OCI-LY3 (cell line): ENCODE results near the gene MYL6.

ENCODE experiments used
- H2AFZ ChIP-seq: fragments of 200-600, 300-600 bp; shearing (Covaris generic); 2 replicates; pipeline ENCODE4 v1.6.0; 2014; ENCODE audit warnings: antibody characterized with exemption, low read depth, low read length
- H3K27ac ChIP-seq: fragments of 200-600, 300-600 bp; sonication (generic); 2 replicates; pipeline ENCODE4 v1.5.1; 2014; ENCODE audit warnings: mild to moderate bottlenecking, low read length, moderate library complexity, mixed read lengths
- H3K27me3 ChIP-seq: fragments of 200-600, 300-600 bp; sonication (generic); 2 replicates; pipeline ENCODE4 v1.6.1; 2014; ENCODE audit warnings: low read depth, low read length, mixed read lengths
- H3K36me3 ChIP-seq: fragments of 200-600, 300-600 bp; sonication (generic); replicated peaks from 2 replicates; pipeline ENCODE3; 2014; ENCODE audit warnings: low read depth, low read length, mixed read lengths
- H3K4me1 ChIP-seq: fragments of 300-600, 200-600 bp; sonication (generic); 2 replicates; pipeline ENCODE4 v1.6.1; 2014; ENCODE audit warnings: low read length, mixed read lengths
- H3K4me2 ChIP-seq: fragments of 200-600, 300-600 bp; sonication (generic); 2 replicates; pipeline ENCODE4 v1.6.1; 2014; ENCODE audit warnings: low read length, mixed read lengths
- H3K4me3 ChIP-seq: fragments of 300-600, 200-600 bp; sonication (generic); 2 replicates; pipeline ENCODE4 v1.5.1; 2014; ENCODE audit warnings: antibody characterized with exemption, mild to moderate bottlenecking, low read length, moderate library complexity
- H3K79me2 ChIP-seq: fragments of 300-600, 200-600 bp; shearing (Covaris generic); 2 replicates; pipeline ENCODE4 v1.6.1; 2014; ENCODE audit warnings: mild to moderate bottlenecking, low read length, mixed read lengths
- H3K9ac ChIP-seq: fragments of 300-600, 200-600 bp; shearing (Covaris generic); 2 replicates; pipeline ENCODE4 v1.6.0; 2014; ENCODE audit warnings: mild to moderate bottlenecking, low read length, moderate library complexity
- H3K9me3 ChIP-seq: fragments of 200-600, 300-600 bp; shearing (Covaris generic); 2 replicates; pipeline ENCODE4 v1.6.1; 2014; ENCODE audit warnings: low read length, mixed read lengths; ENCODE audit not compliant: insufficient read depth
- H4K20me1 ChIP-seq: fragments of 200-600, 300-600 bp; sonication (generic); 2 replicates; pipeline ENCODE4 v1.6.1; 2016; ENCODE audit warnings: low read length, mixed read lengths; ENCODE audit not compliant: insufficient read depth
- EZH2phosphoT487 ChIP-seq: fragments of 200-600 bp; shearing (Covaris generic); IDR thresholded peaks from 2 replicates; pipeline ENCODE4 v1.6.1; 2018; ENCODE audit warnings: antibody characterized with exemption, mixed run types, low read depth
- TF ChIP-seq, protein P1 (sequence below): fragments of 200-600, 300-600 bp; sonication (generic); IDR thresholded peaks from 2 replicates; pipeline ENCODE4 v1.5.1; 2014; ENCODE audit warnings: antibody characterized with exemption, low read length, low read depth

MYL6 gene

GRCh38 chr12:56134897-56135296 lies 23.3 kb upstream of the MYL6 start:
- Histone ChIP-seq H3K4me3 (no peak overlapping the region), H3K4me2 (no peak overlapping the region), H3K9me3 (no peaks in the 10 kb centered on the region), H3K9ac (no peak overlapping the region), H3K4me1 (no peaks in the 10 kb centered on the region), H3K27ac (no peak overlapping the region), H3K79me2 (no peaks in the 10 kb centered on the region), H3K36me3 (peaks cover 61% of the 10 kb centered on the region), H3K27me3 (no peaks in the 10 kb centered on the region), H2AFZ (no peak overlapping the region), H4K20me1 (no peaks in the 10 kb centered on the region)
- TF ChIP-seq, protein P1, sequence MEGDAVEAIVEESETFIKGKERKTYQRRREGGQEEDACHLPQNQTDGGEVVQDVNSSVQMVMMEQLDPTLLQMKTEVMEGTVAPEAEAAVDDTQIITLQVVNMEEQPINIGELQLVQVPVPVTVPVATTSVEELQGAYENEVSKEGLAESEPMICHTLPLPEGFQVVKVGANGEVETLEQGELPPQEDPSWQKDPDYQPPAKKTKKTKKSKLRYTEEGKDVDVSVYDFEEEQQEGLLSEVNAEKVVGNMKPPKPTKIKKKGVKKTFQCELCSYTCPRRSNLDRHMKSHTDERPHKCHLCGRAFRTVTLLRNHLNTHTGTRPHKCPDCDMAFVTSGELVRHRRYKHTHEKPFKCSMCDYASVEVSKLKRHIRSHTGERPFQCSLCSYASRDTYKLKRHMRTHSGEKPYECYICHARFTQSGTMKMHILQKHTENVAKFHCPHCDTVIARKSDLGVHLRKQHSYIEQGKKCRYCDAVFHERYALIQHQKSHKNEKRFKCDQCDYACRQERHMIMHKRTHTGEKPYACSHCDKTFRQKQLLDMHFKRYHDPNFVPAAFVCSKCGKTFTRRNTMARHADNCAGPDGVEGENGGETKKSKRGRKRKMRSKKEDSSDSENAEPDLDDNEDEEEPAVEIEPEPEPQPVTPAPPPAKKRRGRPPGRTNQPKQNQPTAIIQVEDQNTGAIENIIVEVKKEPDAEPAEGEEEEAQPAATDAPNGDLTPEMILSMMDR = no peak
- TF ChIP-seq EZH2phosphoT487 = no peak

- H3K4me1 ChIP-seq = no peaks in the 10 kb centered on the region
- TF ChIP-seq, protein P1 = no peak
- TF ChIP-seq EZH2phosphoT487 = no peak
- H3K4me3 ChIP-seq = no peak overlapping the region
- no peaks in the 10 kb centered on the region for H3K9me3 ChIP-seq
- no peaks in the 10 kb centered on the region for H4K20me1 ChIP-seq
- H3K27me3 ChIP-seq = no peaks in the 10 kb centered on the region
- H2AFZ ChIP-seq = no peak overlapping the region
- no peak overlapping the region for H3K27ac ChIP-seq
- H3K9ac ChIP-seq = no peak overlapping the region
- no peak overlapping the region for H3K4me2 ChIP-seq
- H3K36me3 ChIP-seq = peaks cover 60% of the 10 kb centered on the region
- H3K79me2 ChIP-seq = no peaks in the 10 kb centered on the region
Observed at GRCh38 chr12:56137853-56138571, 20.1 kb upstream of the MYL6 start.

DNA sequence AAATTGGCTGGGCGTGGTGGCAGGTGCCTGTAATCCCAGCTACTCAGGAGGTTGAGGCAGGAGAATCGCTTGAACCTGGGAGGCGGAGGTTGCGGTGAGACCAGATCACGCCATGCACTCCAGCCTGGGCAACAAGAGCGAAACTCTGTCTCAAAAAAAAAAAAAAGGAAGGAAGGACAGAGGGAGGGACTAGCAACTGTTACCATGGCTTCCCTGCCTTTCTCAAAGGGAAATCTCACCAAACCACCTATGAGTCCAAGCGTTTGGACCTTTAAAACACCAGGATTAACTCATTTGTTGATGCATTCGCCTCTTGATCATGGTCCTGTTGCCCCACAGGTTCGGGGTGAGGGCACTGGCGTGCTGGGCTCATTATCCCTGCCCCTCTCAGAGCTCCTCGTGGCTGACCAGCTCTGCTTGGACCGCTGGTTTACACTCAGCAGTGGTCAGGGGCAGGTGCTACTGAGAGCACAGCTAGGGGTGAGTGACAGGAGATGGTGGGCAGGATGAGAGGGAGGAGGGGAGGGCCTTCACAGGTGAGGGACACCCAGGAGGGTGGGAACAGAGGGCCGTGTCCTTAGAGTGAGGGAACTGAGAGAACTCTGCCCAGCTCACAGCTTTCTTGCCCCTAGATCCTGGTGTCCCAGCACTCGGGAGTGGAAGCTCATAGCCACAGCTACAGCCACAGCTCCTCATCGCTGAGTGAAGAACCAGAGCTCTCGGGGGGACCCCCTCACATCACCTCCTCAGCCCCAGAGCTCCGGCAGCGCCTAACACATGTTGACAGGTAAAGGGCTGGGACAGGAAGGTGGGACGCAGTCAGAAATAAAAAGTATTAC lies 16.0 kb upstream of the MYL6 start:
- H3K36me3 ChIP-seq = peaks cover 62% of the 10 kb centered on the region
- no peak overlapping the region for H3K4me2 ChIP-seq
- no peaks in the 10 kb centered on the region for H3K9me3 ChIP-seq
- no peaks in the 10 kb centered on the region for H3K79me2 ChIP-seq
- H2AFZ ChIP-seq = no peak overlapping the region
- no peak for TF ChIP-seq EZH2phosphoT487
- TF ChIP-seq, protein P1 = no peak
- no peaks in the 10 kb centered on the region for H4K20me1 ChIP-seq
- no peaks in the 10 kb centered on the region for H3K27me3 ChIP-seq
- H3K4me1 ChIP-seq = no peaks in the 10 kb centered on the region
- no peak overlapping the region for H3K27ac ChIP-seq
- no peak overlapping the region for H3K4me3 ChIP-seq
- no peak overlapping the region for H3K9ac ChIP-seq

DNA sequence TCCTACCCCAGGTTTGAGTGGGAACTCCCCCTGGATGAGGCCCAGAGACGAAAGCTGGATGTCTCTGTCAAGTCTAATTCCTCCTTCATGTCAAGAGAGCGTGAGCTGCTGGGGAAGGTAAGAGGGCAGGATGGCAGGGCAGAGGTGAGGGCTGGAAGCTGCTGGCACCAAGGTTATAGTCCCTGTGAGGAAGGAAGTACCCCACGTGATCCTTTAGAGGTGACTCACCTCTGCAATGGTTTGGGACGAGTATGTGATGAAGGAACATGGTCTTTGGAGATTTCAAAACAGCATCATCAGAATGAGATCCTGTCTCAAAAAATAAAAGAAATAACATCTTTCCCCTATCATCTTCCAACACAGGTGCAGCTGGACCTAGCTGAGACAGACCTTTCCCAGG lies 14.9 kb upstream of the MYL6 start:
- no peaks in the 10 kb centered on the region for H3K9me3 ChIP-seq
- H3K4me1 ChIP-seq = no peaks in the 10 kb centered on the region
- H4K20me1 ChIP-seq = no peaks in the 10 kb centered on the region
- peaks cover 52% of the 10 kb centered on the region for H3K36me3 ChIP-seq
- no peaks in the 10 kb centered on the region for H3K79me2 ChIP-seq
- no peak overlapping the region for H3K4me3 ChIP-seq
- no peak overlapping the region for H3K27ac ChIP-seq
- H3K27me3 ChIP-seq = no peaks in the 10 kb centered on the region
- TF ChIP-seq EZH2phosphoT487 = no peak
- TF ChIP-seq, protein P1 = no peak
- no peak overlapping the region for H2AFZ ChIP-seq
- H3K9ac ChIP-seq = no peak overlapping the region
- H3K4me2 ChIP-seq = no peak overlapping the region
